ENCODE results near the gene ADAMTS2.
"Not testable (repeated sequence)": the region's sequence is repeated elsewhere in the genome, so short reads cannot be mapped to it uniquely, and the experiment has no call there.

ADAMTS2 gene

GRCh38 chr5:179284751-179285631, 60.3 kb downstream of the ADAMTS2 start:
- ChIA-PET CTCF (no interaction called here), POLR2A (interaction anchor here (0.6 kb wide), 1 partner anchor 1147 kb away, joined by 3 read pairs; no protein-coding TSS in a partner anchor)
- no peak overlapping the region for H3K4me3 ChIP-seq (ENCODE audit: low read depth, low read length)
- TF ChIP-seq CTCF (IDR thresholded peaks at IDR 0.05; ENCODE audit: insufficient read depth, low read length, missing control alignments): no peak
- DNase-seq (ENCODE audit: low read depth, low spot score): no peak

GRCh38 chr5:179283908-179284307, 61.4 kb downstream of the ADAMTS2 start:
- DNase-seq (ENCODE audit: low read depth, low spot score); H3K4me3 ChIP-seq (ENCODE audit: low read depth, low read length); POLR2A ChIA-PET; CTCF ChIA-PET: not testable (repeated sequence)

- no peak overlapping the region for H3K4me3 ChIP-seq (ENCODE audit: low read depth, low read length)
- TF ChIP-seq CTCF (IDR thresholded peaks at IDR 0.05; ENCODE audit: insufficient read depth, low read length, missing control alignments): no peak
- DNase-seq (ENCODE audit: low read depth, low spot score): no peak
- POLR2A ChIA-PET: interaction anchor here (0.8 kb wide), 1 partner anchor 62 kb away, joined by 3 read pairs; no protein-coding TSS in a partner anchor
- CTCF ChIA-PET: no interaction called here
Measured at GRCh38 chr5:179281694-179282093, 63.6 kb downstream of the ADAMTS2 start.

GRCh38 chr5:179280095-179280490, 65.2 kb downstream of the ADAMTS2 start:
- H3K4me3 ChIP-seq (ENCODE audit: low read depth, low read length): no peak overlapping the region
- POLR2A ChIA-PET: interaction anchor here (1.3 kb wide), 1 partner anchor 34 kb away, joined by 5 read pairs; no protein-coding TSS in a partner anchor
- DNase-seq (ENCODE audit: low read depth, low spot score): no peak
- no peak for TF ChIP-seq CTCF (IDR thresholded peaks at IDR 0.05; ENCODE audit: insufficient read depth, low read length, missing control alignments)
- CTCF ChIA-PET: interaction anchor here (0.8 to 1.4 kb wide), 3 partner anchors 12 to 71 kb away, joined by 3 read pairs; no protein-coding TSS in a partner anchor

- CTCF ChIA-PET: interaction anchor here (0.8 to 1.4 kb wide), 3 partner anchors 12 to 70 kb away, joined by 3 read pairs; no protein-coding TSS in a partner anchor
- H3K4me3 ChIP-seq (ENCODE audit: low read depth, low read length): no peak overlapping the region
- DNase-seq (ENCODE audit: low read depth, low spot score): no peak
- POLR2A ChIA-PET: interaction anchor here (1.3 kb wide), 1 partner anchor 34 kb away, joined by 5 read pairs; no protein-coding TSS in a partner anchor
- TF ChIP-seq CTCF (IDR thresholded peaks at IDR 0.05; ENCODE audit: insufficient read depth, low read length, missing control alignments): no peak
Measured at GRCh38 chr5:179279347-179280094, 65.7 kb downstream of the ADAMTS2 start.

GRCh38 chr5:179278546-179278945, 66.7 kb downstream of the ADAMTS2 start:
- TF ChIP-seq CTCF (IDR thresholded peaks at IDR 0.05; ENCODE audit: insufficient read depth, low read length, missing control alignments): no peak
- no peak for DNase-seq (ENCODE audit: low read depth, low spot score)
- CTCF ChIA-PET: no interaction called here
- H3K4me3 ChIP-seq (ENCODE audit: low read depth, low read length): no peak overlapping the region
- POLR2A ChIA-PET: no interaction called here
